Omental fat pad (tissue), 4 donors: ENCODE measurements around the gene BDKRB2. TPM values are rescaled to one million over a fixed set of nuclear protein-coding genes. Genes with fewer than 3 reads are reported as not detected.
"Not testable (repeated sequence)": the region's sequence is repeated elsewhere in the genome, so short reads cannot be mapped to it uniquely, and the experiment has no call there.

Experiments
- ATAC-seq: fragments of 150-250 bp; one replicate; pipeline ENCODE4 v1.9.1; 2016; ENCODE audit warnings: mild to moderate bottlenecking, moderate library complexity; ENCODE audit not compliant: low FRiP score
- DNase-seq: peaks from one replicate; pipeline ENCODE4 v3.0.0-alpha.2; 2019; ENCODE audit warnings: low spot score
- total RNA-seq, 4 donors: library from RNA; depleted of rRNA; stranded (reverse); fragments of >200 nt; gene quantifications; one replicate each; pipeline ENCODE4 v1.1.0, GENCODE V29; 2016
- TF ChIP-seq, protein P1 (sequence below), 3 donors: fragments of 450-650 bp; IDR thresholded peaks; one replicate each; pipeline ENCODE4 v1.5.1; 2016 to 2017; ENCODE audit warnings: antibody characterized with exemption in 3 of 3, mild to moderate bottlenecking in 3 of 3, moderate library complexity in 2 of 3

The BDKRB2 gene
- total RNA-seq, 4 donors from 2014 or later: 4.0 to 28.0 (median 12.1) TPM

DNA sequence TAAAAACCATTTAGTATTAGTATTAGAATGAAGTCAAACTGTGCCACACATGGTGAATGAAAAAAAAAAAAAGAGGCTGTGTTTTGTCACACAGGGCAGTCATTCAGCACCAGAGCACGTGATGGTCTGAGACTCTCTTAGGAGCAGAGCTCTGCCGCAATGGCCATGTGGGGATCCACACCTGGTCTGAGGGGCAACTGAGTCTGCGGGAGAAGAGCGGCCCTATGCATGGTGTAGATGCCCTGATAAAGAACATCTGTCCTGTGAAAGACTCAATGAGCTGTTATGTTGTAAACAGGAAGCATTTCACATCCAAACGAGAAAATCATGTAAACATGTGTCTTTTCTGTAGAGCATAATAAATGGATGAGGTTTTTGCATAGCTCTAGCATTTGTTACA, 39.1 kb downstream of the BDKRB2 start:
- TF ChIP-seq, protein P1, sequence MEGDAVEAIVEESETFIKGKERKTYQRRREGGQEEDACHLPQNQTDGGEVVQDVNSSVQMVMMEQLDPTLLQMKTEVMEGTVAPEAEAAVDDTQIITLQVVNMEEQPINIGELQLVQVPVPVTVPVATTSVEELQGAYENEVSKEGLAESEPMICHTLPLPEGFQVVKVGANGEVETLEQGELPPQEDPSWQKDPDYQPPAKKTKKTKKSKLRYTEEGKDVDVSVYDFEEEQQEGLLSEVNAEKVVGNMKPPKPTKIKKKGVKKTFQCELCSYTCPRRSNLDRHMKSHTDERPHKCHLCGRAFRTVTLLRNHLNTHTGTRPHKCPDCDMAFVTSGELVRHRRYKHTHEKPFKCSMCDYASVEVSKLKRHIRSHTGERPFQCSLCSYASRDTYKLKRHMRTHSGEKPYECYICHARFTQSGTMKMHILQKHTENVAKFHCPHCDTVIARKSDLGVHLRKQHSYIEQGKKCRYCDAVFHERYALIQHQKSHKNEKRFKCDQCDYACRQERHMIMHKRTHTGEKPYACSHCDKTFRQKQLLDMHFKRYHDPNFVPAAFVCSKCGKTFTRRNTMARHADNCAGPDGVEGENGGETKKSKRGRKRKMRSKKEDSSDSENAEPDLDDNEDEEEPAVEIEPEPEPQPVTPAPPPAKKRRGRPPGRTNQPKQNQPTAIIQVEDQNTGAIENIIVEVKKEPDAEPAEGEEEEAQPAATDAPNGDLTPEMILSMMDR (IDR thresholded peaks at IDR 0.05): no peak
- ATAC-seq (no peak), DNase-seq (no peak)

DNA sequence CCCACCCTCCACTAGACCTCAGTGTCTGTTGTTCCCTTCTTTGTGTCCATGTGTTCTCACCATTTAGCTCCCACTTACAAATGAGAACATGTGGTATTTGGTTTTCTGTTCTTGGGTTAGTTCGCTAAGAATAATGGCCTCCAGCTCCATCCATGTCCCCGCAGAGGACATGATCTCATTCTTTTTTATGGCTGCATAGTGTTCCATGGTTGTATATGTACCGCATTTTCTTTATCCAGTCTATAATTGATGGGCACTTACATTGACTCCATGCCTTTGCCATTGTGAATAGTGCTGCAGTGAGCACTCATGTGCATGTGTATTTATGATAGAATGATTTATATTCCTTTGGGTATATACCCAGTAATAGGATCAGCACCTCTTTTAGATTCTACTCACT, 40.4 kb downstream of the BDKRB2 start:
- ATAC-seq, DNase-seq: not testable (repeated sequence)

DNA sequence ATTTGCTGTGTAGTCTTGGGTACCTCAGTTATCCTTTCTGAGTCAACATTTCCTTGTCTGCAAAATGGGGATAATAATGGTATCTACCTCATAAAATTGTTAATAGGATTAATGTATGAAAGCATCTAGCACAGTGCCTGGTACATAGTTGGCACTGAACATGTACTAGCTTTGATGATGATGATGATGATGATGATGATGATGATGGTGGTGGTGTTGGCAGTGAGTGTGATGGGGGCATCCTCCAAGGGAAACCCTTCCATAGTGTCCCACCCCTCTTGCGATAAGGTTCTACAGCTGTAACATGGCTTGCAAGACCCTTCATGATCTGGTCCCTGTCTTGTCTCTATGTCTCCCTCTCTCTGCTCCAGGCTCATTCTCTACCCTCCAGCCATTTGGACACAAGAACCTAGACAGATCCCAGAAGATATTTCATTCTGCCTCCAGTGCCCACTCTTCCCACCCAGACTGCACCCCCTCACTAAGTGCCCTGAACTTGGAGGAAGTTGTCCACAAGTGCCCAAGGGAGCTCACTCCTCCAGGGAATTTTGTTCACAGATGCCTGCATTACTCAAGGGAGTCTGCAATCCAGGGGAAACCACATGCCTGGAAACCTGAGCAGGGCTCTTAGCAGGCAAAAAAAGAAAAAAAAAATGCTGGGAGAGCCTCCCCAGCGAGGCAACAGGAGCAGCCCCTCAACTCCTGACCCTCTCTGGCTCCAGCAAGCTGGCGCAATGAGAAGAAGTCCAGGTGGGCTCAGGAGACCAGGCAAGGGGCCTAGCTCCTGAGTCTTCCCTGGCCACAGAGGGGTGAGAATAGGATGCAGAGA, 41.3 kb downstream of the BDKRB2 start:
- DNase-seq (no peak), ATAC-seq (no peak)
- TF ChIP-seq, protein P1 (IDR thresholded peaks at IDR 0.05): no peak

DNA sequence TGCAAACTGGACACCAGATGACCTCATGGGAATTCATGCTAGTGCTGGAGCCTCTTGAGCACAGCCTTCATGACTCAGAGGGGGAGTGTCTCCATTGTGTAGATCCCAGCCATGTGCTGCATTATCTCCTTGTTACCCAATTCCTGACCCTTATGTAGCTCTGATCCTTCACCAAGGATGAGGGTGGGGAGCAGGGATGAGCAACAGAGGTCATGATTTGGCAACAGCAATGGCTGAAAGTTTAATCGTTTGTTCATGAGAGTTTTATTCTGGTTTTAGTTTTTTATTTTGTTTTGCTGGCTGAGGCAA, 41.9 kb downstream of the BDKRB2 start:
- ATAC-seq (peak; percentile 85), DNase-seq (no peak)
- TF ChIP-seq, protein P1 (IDR thresholded peaks at IDR 0.05): no peak

DNA sequence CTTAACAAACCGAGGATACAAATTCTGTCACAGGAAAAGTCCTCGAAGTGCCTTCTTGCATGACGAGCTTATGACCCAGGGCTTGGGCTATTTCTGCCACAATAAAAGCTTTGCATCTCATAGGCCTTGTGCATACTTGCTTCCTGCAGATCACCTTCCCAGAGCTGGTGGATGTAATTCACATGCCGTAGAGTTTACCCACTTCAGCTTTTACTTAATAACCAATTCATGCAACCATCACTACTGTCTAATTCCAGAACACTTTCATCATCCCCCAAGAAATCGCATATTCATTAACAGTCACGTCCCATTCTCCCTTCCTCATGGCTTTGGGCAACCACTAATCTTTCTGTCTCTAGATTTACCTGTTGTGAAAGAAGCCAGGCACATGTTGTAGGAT, 42.4 kb downstream of the BDKRB2 start:
- no peak for ATAC-seq
- DNase-seq: no peak
- TF ChIP-seq, protein P1 (IDR thresholded peaks at IDR 0.05): no peak

DNA sequence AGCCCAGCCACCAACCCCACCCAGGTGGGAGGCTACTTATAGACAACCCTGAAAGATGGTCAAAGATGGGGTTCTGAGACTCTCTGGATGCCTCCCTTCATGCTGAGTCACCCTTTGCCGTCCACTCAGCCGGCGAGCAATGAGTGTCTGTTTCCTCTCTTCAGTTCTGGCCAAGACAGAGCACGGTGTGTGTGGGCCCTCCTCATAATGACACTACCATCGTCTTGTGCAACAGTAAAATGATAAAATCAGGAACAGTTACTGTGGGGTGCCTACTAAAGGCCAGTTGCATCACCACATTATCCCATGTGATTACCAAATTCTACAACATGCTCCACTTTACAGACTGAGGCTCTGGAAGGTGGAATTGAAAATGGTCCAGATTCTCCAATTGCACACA, 44.4 kb downstream of the BDKRB2 start:
- DNase-seq: no peak
- peak; percentile 85 for ATAC-seq
- TF ChIP-seq, protein P1 (IDR thresholded peaks at IDR 0.05): no peak

DNA sequence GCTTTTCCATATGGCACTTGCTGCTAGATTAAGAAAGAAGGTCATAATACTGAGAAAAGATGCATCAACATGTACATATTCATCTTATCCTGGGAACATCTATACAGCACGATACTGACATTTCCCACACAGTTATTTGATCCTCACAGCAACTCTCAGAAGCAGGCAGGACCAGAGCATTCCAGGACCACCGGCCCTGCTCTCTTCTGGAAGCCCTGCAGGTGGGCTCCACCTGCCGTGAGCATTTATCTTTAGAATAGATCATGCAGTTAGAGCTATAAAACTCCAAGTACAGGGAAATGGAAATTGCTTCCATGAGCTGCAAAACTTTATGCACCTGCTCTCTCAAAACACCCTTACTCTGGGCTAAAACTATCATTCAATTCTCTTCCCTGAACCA, 45.8 kb downstream of the BDKRB2 start:
- TF ChIP-seq, protein P1 (IDR thresholded peaks at IDR 0.05): no peak
- ATAC-seq (no peak), DNase-seq (no peak)
